A673 (cell line): ENCODE results near the gene ATP9A.

Experiments
- CTCF ChIP-seq: fragments of 300-800, 200-600 bp; sonication (generic); conservative IDR thresholded peaks from 2 replicates; pipeline ENCODE4 v1.5.1; 2017; ENCODE audit warnings: low read depth, mild to moderate bottlenecking, antibody characterized with exemption, low read length, moderate library complexity, mixed read lengths
- EZH2 ChIP-seq: fragments of 200-600 bp; sonication (generic); IDR thresholded peaks from 2 replicates; pipeline ENCODE4 v1.6.1; 2017; ENCODE audit warnings: borderline replicate concordance, low read depth, mild to moderate bottlenecking, mixed read lengths, antibody characterized with exemption, low read length; ENCODE audit not compliant: poor library complexity, severe bottlenecking

GRCh38 chr20:51609251-51609650 is 158.9 kb downstream of the ATP9A start:
- no peak for TF ChIP-seq EZH2
- TF ChIP-seq CTCF = no peak
